Right lobe of liver (tissue), 6 donors: ENCODE data around the gene WNT16. TPM values are rescaled to one million over a fixed set of nuclear protein-coding genes. Genes with fewer than 3 reads are reported as not detected.
"Not testable (repeated sequence)": the region's sequence is repeated elsewhere in the genome, so short reads cannot be mapped to it uniquely, and the experiment has no call there.

Source experiments
- ATAC-seq, 4 donors: fragments of 200-7000 bp; cut with Tn5 transposase; one replicate each; pipeline ENCODE4 v1.9.1; 2020; ENCODE audit warnings: mild to moderate bottlenecking in 4 of 4, moderate library complexity in 4 of 4
- DNase-seq, 3 donors: peaks; one replicate each; pipeline ENCODE4 v3.0.0-alpha.2; 2020
- H3K27ac ChIP-seq, 3 donors: fragments of 200-600 bp; one replicate each; pipeline ENCODE4 v1.8.0; 2022
- H3K27me3 ChIP-seq, 2 donors: fragments of 200-600 bp; one replicate each; pipeline ENCODE4 v1.8.0; 2022
- H3K36me3 ChIP-seq, 4 donors: fragments of 200-600 bp; sonication (generic) in 1 of 4; one replicate each; pipeline versions ENCODE4 v1.5.1 to v1.8.0; 2017 to 2022; ENCODE audit warnings: control low read depth in 1 of 4
- H3K4me1 ChIP-seq, 4 donors: fragments of 200-600 bp; sonication (generic) in 1 of 4; one replicate each; pipeline versions ENCODE4 v1.5.1 to v1.8.0; 2017 to 2022; ENCODE audit warnings: control low read depth in 1 of 4
- H3K4me3 ChIP-seq, 3 donors: fragments of 200-600 bp; one replicate each; pipeline ENCODE4 v1.8.0; 2022
- H3K9me3 ChIP-seq, 4 donors: fragments of 200-600 bp; sonication (generic) in 1 of 4; one replicate each; pipeline versions ENCODE4 v1.5.1 to v1.8.0; 2017 to 2022; ENCODE audit warnings: control low read depth in 1 of 4
- POLR2A ChIP-seq: fragments of 450-650 bp; IDR thresholded peaks from one replicate; pipeline ENCODE4 v1.6.1; 2017; ENCODE audit warnings: antibody characterized with exemption, mild to moderate bottlenecking
- WGBS: methylation state at CpG from one replicate; pipeline ENCODE4 v1.1.6; 2018; ENCODE audit warnings: low coverage, low lambda C conversion rate; ENCODE audit not compliant: insufficient coverage; ENCODE audit errors: missing lambda C conversion rate; 5-methylcytosine and 5-hydroxymethylcytosine counted together
- intact Hi-C, 2 donors: fragments of 100-400 bp; cut with DNase I; formaldehyde crosslinking; loops; one replicate each; pipeline versions ENCODE4 v1.11.2 to v1.14.1; 2022
- total RNA-seq, 6 experiments: library from RNA; depleted of rRNA in 2 of 6; stranded (reverse); fragments of >200 nt in 2 of 6; fragmentation: NEBNext Ultra II Directional in 3 of 6; extraction: Animal tissue kit (Norgen Biotek cat#: 25700) in 3 of 6; gene quantifications; one replicate each; pipeline versions ENCODE4 v1.1.0 to v1.2.4, GENCODE V29; 2016 to 2023
- TF ChIP-seq, protein P1 (sequence below), 4 donors: fragments of 200-600 bp in 3 of 4; fragments of 450-650 bp in 1 of 4; IDR thresholded peaks; one replicate each; pipeline versions ENCODE4 v1.5.1 to v1.8.0; 2016 to 2022; ENCODE audit warnings: antibody characterized with exemption in 4 of 4, mild to moderate bottlenecking in 2 of 4
- donor health status: DM: no; HTN: yes; CAD: no.
- donor health status: DM: no; HTN: no; CAD: no.
- donor health status: DM: no; HTN: no; CAD: no.
- donor health status: DM: no; HTN: yes; CAD: no.
- donor health status: DM: no; HTN: yes; CAD: no.

WNT16 gene
- total RNA-seq, 6 experiments from 2014 or later = not detected

DNA sequence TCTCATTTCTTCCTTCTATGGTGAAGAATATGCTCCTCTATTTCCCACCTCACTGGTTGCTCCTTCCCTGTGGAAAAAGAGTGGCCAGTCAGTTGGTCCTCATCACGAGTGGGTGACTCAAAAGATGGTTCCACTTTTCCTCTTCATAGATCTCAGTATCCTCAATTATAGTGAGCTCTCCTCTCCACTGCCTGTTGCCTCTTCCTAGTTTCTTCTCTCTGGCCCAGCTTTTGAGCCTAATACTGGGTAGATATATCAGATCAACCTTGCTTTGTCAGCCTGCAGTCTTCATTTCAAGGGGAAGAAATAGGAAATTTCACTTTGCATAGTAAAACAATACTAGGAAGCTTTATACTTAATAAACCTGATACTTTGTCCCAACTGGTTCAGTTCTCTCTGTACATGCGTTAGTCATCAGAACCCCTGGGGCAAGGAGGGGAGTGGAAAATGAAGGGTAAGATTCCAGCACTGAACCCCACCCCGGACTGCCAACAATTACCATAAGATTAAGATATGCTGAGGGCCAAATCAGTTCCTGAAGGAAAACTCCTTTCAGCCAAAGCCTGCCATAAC, 15.5 kb upstream of the WNT16 start:
- H3K4me1 ChIP-seq = peaks cover 0 to 8% (median 0%) of the 10 kb centered on the region in 4 donors
- ATAC-seq = peak in 1 of 4 donors; percentile 18
- intact Hi-C loops = no loop called here
- no peak for DNase-seq
- H3K27me3 ChIP-seq = no peaks in the 10 kb centered on the region
- 54% methylated on average over 3 of the region's 3 CpGs for WGBS
- no peaks in the 10 kb centered on the region for H3K9me3 ChIP-seq
- no peaks in the 10 kb centered on the region for H3K36me3 ChIP-seq
- H3K4me3 ChIP-seq = no peak overlapping the region
- TF ChIP-seq, protein P1, sequence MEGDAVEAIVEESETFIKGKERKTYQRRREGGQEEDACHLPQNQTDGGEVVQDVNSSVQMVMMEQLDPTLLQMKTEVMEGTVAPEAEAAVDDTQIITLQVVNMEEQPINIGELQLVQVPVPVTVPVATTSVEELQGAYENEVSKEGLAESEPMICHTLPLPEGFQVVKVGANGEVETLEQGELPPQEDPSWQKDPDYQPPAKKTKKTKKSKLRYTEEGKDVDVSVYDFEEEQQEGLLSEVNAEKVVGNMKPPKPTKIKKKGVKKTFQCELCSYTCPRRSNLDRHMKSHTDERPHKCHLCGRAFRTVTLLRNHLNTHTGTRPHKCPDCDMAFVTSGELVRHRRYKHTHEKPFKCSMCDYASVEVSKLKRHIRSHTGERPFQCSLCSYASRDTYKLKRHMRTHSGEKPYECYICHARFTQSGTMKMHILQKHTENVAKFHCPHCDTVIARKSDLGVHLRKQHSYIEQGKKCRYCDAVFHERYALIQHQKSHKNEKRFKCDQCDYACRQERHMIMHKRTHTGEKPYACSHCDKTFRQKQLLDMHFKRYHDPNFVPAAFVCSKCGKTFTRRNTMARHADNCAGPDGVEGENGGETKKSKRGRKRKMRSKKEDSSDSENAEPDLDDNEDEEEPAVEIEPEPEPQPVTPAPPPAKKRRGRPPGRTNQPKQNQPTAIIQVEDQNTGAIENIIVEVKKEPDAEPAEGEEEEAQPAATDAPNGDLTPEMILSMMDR (IDR thresholded peaks at IDR 0.05) = no peak
- no peak for TF ChIP-seq POLR2A
- H3K27ac ChIP-seq = no peak overlapping the region

- intact Hi-C loops = no loop called here
- no peaks in the 10 kb centered on the region for H3K9me3 ChIP-seq
- H3K27me3 ChIP-seq = no peaks in the 10 kb centered on the region
- 34% methylated on average over 6 of the region's 9 CpGs for WGBS
- H3K4me1 ChIP-seq = peaks cover 0 to 8% (median 0%) of the 10 kb centered on the region in 4 donors
- H3K4me3 ChIP-seq = no peak overlapping the region
- no peaks in the 10 kb centered on the region for H3K36me3 ChIP-seq
- TF ChIP-seq, protein P1 (IDR thresholded peaks at IDR 0.05) = no peak
- no peak for TF ChIP-seq POLR2A
- no peak for DNase-seq
- ATAC-seq = peak; percentile 66 to 93 (median 82)
- H3K27ac ChIP-seq = no peak overlapping the region
These were observed 14.8 kb upstream of the WNT16 start for GRCh38 chr7:121313793-121314676.

DNA sequence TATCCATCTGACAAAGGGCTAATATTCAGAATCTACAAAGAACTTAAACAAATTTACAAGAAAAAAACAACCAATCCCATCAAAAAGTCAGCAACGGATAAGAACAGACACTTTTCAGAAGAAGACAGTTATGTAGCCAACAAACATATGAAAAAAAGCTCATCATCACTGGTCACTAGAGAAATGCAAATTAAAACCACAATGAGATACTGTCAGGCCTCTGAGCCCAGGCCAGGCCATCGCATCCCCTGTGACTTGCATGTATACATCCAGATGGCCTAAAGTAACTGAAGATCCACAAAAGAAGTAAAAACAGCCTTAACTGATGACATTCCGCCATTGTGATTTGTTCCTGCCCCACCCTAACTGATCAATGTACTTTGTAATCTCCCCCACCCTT, 13.6 kb upstream of the WNT16 start:
- intact Hi-C loops, ATAC-seq, H3K4me3 ChIP-seq, H3K9me3 ChIP-seq, H3K27me3 ChIP-seq, DNase-seq, H3K27ac ChIP-seq, H3K4me1 ChIP-seq, H3K36me3 ChIP-seq: not testable (repeated sequence)
- 100% methylated on average over 2 of the region's 3 CpGs for WGBS

DNA sequence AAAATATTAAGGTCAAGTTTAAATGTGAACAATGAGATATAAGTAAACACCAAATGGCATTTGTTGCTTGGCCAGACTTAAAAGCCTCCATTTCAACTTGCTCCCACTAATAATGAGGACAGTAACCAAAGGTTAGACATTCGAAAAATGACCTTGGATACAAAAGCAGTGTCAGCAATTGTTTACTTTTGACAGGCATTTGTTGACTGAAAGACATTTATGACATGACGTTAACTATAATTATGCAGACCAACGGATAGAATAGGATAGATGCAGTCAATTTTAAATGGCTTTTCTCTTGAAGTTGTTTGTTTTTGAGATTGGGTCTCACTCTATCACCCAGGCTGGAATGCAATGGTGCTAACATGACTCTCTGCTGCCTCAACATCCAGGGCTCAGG, 6.3 kb upstream of the WNT16 start:
- Histone ChIP-seq H3K27ac (no peak overlapping the region), H3K4me1 (no peaks in the 10 kb centered on the region), H3K27me3 (no peaks in the 10 kb centered on the region), H3K4me3 (no peak overlapping the region), H3K9me3 (no peaks in the 10 kb centered on the region), H3K36me3 (no peaks in the 10 kb centered on the region)
- 35% methylated on average over 3 of the region's 3 CpGs for WGBS
- TF ChIP-seq, protein P1 (IDR thresholded peaks at IDR 0.05) = no peak
- no peak for TF ChIP-seq POLR2A
- intact Hi-C loops = no loop called here
- no peak for DNase-seq
- ATAC-seq = no peak
